ENCODE data around the gene ELMO1.

ELMO1 gene

GRCh38 chr7:37093257-37093656 lies 355.4 kb downstream of the ELMO1 start:
- no peak for DNase-seq (ENCODE audit: low read depth)

GRCh38 chr7:37092548-37092947 lies 356.1 kb downstream of the ELMO1 start:
- no peak for DNase-seq (ENCODE audit: low read depth)

DNA sequence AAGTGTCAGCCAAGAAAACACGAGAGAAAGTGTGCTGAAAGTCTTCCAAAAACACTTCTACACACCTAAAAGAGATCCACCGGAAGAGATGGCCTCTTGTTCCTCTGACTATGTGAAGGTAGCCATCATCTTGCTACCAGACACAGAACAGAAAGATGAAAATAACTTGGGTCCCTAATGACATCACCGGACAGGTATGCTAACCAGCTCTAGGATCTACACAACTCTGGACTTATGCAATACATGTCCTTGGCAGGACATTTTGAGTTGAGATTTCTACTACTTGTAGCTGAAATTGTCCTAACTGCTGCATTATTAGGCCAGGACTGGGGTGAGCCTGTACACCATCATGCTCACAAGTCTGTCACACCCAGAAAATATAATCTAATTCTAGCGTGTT lies 358.7 kb downstream of the ELMO1 start:
- DNase-seq (ENCODE audit: low read depth), result no peak

- DNase-seq (ENCODE audit: low read depth), result no peak
These were observed 363.1 kb downstream of the ELMO1 start for GRCh38 chr7:37085600-37085999.

- DNase-seq (ENCODE audit: low read depth), result no peak
These were observed 364.4 kb downstream of the ELMO1 start for GRCh38 chr7:37084303-37084702.

- no peak for DNase-seq (ENCODE audit: low read depth)
These were observed 365.2 kb downstream of the ELMO1 start for GRCh38 chr7:37083311-37084096.

DNA sequence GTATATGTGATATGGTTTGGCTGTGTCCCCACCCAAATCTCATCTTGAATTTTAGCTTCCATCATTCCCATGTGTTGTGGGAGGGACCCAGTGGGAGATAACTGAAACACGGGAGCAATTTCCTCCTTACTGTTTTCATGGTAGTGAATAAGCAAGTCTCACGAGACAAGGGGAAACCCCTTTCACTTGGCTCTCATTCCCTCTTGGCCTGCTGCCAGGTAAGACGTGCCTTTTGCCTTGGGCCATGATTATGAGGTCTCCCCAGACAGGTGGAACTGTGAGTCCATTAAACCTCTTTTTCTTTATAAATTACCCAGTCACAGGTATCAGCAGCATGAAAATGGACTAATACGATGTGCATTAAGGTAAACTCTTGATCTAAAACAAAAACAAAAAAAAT lies 367.2 kb downstream of the ELMO1 start:
- DNase-seq (ENCODE audit: low read depth), result peak; percentile 23

DNA sequence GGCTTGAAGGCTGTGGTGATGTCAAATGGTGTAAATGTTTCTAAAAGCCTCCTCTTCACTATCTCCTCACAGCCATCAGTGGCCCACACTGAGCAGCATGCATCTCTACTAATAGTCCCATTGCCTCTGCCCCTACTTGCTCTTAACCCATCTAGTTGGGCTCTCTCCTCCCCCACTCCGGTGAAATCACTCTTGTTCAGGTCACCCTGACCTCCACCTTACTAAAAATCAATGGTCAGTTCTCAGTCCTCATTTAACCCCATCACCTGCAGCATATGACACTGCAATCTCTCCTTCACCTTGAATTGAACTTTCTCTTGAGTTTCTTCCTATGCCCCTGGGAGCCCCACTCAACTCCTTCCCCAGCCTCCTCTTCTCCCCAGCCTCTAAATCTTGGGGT lies 369.2 kb downstream of the ELMO1 start:
- DNase-seq (ENCODE audit: low read depth), result no peak

GRCh38 chr7:37076668-37077067 lies 372.0 kb downstream of the ELMO1 start:
- DNase-seq (ENCODE audit: low read depth), result no peak

DNA sequence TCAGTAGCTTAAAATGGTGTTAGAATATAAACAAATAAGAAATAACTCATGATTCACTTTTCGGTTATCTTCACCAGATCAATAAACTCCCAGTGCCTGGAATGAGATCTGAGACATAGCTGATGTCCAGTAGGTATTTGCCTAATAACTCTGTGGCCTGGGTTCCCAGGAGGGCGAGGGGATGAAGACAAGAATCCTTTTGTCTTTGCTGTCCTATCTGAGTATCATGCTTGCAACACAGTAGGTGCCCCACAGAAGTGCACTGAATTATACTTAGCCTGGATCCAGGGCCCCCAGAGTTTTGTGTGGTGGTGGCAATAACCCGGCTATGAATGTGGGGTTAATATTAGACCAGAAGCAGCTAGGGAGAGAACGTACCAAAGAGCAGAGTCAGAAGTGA lies 374.3 kb downstream of the ELMO1 start:
- no peak for DNase-seq (ENCODE audit: low read depth)

DNA sequence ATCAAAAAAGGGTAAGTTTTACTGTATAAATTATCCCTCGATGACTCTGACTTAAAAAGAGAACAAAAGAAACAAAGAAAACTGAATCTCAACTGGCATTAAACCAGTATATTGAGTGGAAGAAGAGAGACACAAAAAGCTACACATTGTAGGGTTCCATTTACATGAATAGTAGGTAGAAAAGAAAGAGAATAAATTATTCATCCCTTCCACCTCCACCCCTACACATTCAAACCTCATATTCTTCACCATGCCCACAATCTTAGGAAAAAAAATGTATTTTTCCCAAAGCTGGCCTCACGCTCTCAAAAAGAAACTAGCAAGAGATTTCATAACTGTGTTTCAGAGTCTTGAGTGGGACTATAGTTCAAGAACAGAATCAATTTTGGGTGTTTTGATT lies 377.5 kb downstream of the ELMO1 start:
- no peak for DNase-seq (ENCODE audit: low read depth)

GRCh38 chr7:37070471-37070870 lies 378.2 kb downstream of the ELMO1 start:
- DNase-seq (ENCODE audit: low read depth), result no peak

DNA sequence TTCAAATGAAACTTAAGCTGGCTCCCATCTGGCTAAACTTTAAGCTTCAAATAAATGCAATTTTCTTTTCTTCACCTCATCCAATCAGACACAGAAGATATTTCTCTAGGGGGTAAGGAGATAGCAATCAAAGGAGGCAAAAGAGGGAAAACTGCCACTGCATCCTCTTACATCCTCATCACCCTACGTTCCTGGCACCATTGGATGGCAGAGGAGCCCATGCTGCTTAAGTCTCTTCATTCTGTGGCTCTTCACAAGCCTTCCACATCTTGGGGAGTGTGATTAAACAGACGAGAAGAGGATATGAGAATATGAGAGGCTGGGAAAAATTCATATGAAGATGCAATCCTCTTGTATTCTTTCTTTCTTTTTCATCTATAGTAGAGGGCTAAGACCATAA lies 378.6 kb downstream of the ELMO1 start:
- DNase-seq (ENCODE audit: low read depth), result no peak

GRCh38 chr7:37069336-37069735 lies 379.3 kb downstream of the ELMO1 start:
- no peak for DNase-seq (ENCODE audit: low read depth)

- DNase-seq (ENCODE audit: low read depth), result no peak
These were observed 379.8 kb downstream of the ELMO1 start for GRCh38 chr7:37068902-37069301.

- no peak for DNase-seq (ENCODE audit: low read depth)
These were observed 380.6 kb downstream of the ELMO1 start for GRCh38 chr7:37068038-37068437.

DNA sequence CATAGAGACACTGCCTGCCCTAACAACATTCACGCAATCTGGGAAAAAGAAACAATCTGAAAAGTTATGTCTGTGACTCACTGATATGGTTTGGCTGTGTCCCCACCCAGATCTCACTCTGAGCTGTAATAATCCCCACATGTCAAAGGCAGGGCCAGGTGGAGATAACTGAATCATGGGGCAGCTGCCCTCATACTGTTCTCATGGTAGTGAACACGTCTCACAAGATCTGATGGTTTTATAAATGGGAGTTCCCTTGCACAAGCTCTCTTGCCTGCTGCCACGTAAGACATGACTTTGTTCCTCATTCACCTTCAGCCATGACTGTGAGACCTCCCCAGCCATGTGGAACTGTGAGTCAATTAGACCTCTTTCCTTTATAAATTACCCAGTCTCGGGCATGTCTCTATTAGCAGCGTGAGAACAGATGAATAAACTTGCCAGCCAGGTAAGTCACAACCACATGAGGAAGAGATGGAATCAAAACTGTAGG lies 382.8 kb downstream of the ELMO1 start:
- peak; percentile 40 for DNase-seq (ENCODE audit: low read depth)

DNA sequence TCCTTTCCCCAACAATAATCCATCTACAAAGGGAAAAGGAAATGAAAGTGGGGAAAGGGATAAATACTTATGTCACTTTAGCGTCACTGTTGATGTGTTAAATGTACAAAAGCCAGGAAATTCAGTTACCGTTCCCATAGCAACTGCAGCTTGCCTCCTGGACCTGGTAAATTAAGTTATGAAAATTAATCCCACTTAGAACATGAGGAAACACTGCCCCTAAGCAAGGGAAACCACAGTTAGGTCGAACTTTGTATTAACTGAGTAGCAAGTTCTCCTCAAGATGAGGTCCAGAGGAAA lies 386.2 kb downstream of the ELMO1 start:
- DNase-seq (ENCODE audit: low read depth), result no peak

GRCh38 chr7:37061849-37062559 lies 386.7 kb downstream of the ELMO1 start:
- no peak for DNase-seq (ENCODE audit: low read depth)

GRCh38 chr7:37056234-37056912 lies 392.3 kb downstream of the ELMO1 start:
- no peak for DNase-seq (ENCODE audit: low read depth)

DNA sequence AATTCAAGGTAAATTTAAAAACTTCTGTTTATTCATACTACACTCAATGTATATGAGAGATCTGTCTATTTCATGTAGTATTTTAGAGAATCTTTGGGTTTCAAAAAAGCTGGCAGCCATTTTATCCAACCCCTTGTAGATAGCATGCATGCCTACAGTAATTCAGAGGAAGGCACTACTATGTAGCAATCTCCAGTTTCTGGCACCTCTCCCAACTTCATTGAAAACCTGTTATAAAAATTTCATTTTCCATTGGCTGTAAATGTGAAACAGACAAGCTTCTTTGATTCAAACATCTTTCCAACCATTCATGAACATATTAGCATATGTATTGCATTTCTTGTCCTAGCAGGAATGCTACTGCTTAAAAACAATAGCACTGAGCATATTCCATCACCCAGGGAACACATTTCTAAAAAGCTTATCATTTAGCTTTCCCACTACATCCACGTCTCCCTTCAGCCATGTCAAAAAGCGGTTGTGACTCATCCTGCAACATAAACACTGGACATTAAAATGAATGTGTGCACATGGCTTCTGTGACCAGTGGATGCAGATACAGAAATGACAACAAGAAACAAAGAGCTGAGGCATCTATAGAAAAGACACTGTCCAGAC lies 393.9 kb downstream of the ELMO1 start:
- no peak for DNase-seq (ENCODE audit: low read depth)

DNA sequence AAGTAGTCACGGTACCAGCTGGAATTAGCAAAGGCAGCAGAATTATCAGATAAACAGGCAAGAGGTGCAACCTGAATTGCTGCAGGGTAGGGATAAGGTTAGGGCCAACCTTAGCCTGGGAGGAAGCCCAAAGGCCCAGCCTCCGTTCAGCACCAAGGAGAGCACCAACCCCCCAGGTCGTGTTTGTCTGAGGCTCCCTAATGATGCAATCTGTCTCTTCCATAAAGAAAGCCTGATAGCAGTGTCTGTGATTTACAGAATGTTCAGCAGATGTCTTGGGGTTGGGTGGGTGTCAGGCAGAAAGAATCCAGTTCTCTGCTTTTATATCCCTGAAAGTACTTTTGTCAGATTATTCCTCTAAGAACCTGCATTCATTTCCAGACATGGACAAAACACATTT lies 396.0 kb downstream of the ELMO1 start:
- no peak for DNase-seq (ENCODE audit: low read depth)

- no peak for DNase-seq (ENCODE audit: low read depth)
These were observed 397.9 kb downstream of the ELMO1 start for GRCh38 chr7:37050801-37051200.
